Transverse colon (tissue), 4 donors: Measurements from ENCODE around the gene REEP1. TPM values are rescaled to one million over a fixed set of nuclear protein-coding genes. Genes with fewer than 3 reads are reported as not detected.

ENCODE experiments used
- DNase-seq: peaks from one replicate; pipeline ENCODE4 v3.0.0-alpha.2; 2019
- H3K27ac ChIP-seq, 4 donors: fragments of 200-600 bp; sonication (generic); 2 replicates each; pipeline ENCODE4 v1.5.1; 2016 to 2018; ENCODE audit warnings: inconsistent platforms in 4 of 4
- H3K27me3 ChIP-seq: fragments of 200-600 bp; sonication (generic); 2 replicates; pipeline ENCODE4 v1.5.1; 2017; ENCODE audit warnings: inconsistent platforms
- H3K36me3 ChIP-seq, 4 donors: fragments of 200-600 bp; sonication (generic); 2 replicates each; pipeline ENCODE4 v1.5.1; 2017 to 2019; ENCODE audit warnings: inconsistent platforms in 4 of 4
- H3K4me1 ChIP-seq, 4 donors: fragments of 200-600 bp; sonication (generic); 2 replicates each; pipeline ENCODE4 v1.5.1; 2017 to 2020; ENCODE audit warnings: inconsistent platforms in 4 of 4
- H3K4me3 ChIP-seq, 4 donors: fragments of 200-600 bp; sonication (generic); 1 replicate in 1 of 4; 2 replicates in 3 of 4; pipeline versions ENCODE4 v1.5.1 to v1.6.1; 2017 to 2019; ENCODE audit warnings: inconsistent platforms in 4 of 4
- H3K9me3 ChIP-seq, 2 donors: fragments of 200-600 bp; sonication (generic); 2 replicates each; pipeline ENCODE4 v1.5.1; 2017 to 2019; ENCODE audit warnings: inconsistent platforms in 2 of 2
- CTCF ChIP-seq, 5 experiments: fragments of 200-600 bp in 3 of 5; fragments of 450-650 bp in 2 of 5; sonication (generic) in 3 of 5; IDR thresholded peaks; 1 replicate in 2 of 5; 2 replicates in 3 of 5; pipeline ENCODE4 v1.5.1; 2016 to 2017; ENCODE audit warnings: antibody characterized with exemption in 5 of 5, inconsistent platforms in 3 of 5, mild to moderate bottlenecking in 2 of 5, moderate library complexity in 1 of 5
- EP300 ChIP-seq: sonication (generic); formaldehyde crosslinking; IDR thresholded peaks from one replicate; pipeline ENCODE4 v1.6.1; 2017; ENCODE audit warnings: antibody characterized with exemption, low read depth
- POLR2A ChIP-seq: fragments of 450-650 bp; IDR thresholded peaks from one replicate; pipeline ENCODE4 v1.6.1; 2016; ENCODE audit warnings: antibody characterized with exemption, mild to moderate bottlenecking, moderate library complexity
- POLR2AphosphoS5 ChIP-seq, 3 donors: sonication (generic); formaldehyde crosslinking; IDR thresholded peaks; one replicate each; pipeline ENCODE4 v1.6.1; 2016; ENCODE audit warnings: antibody characterized with exemption in 3 of 3
- WGBS, 2 donors: methylation state at CpG; one replicate each; pipeline ENCODE4 v1.1.5; 2018; ENCODE audit warnings: low coverage in 1 of 2; 5-methylcytosine and 5-hydroxymethylcytosine counted together
- in situ Hi-C, 4 donors: fragments of 200-750 bp; cut with MboI; loops; one replicate each; pipeline versions ENCODE4 v1.15.0 to v1.15.1; 2017; ENCODE audit warnings: low sequenced_read_pairs in 3 of 4, low pct_ligation_motif_present in 1 of 4, low pct_unique_long_range_greater_than_20kb in 1 of 4
- intact Hi-C: fragments of 100-400 bp; cut with DNase I; formaldehyde crosslinking; loops from one replicate; pipeline ENCODE4 v1.15.1; 2023; ENCODE audit warnings: low total_unique reads
- total RNA-seq, 4 donors: library from RNA; depleted of rRNA; stranded (reverse); fragments of >200 nt; gene quantifications; one replicate each; pipeline ENCODE4 v1.1.0, GENCODE V29; 2016

REEP1 gene
- total RNA-seq, 4 donors from 2014 or later: 14.1 to 196 (median 32.3) TPM

- Histone ChIP-seq H3K4me3 (no peak overlapping the region), H3K9me3 (no peaks in the 10 kb centered on the region), H3K4me1 (peaks cover 11 to 24% (median 21%) of the 10 kb centered on the region in 4 donors), H3K27ac (peak overlapping the region; percentile 32 to 74 (median 66)), H3K36me3 (no peaks in the 10 kb centered on the region), H3K27me3 (no peaks in the 10 kb centered on the region)
- WGBS, 2 donors: 35 to 44% methylated on average over 4 to 8 of the region's 8 CpGs
- TF ChIP-seq POLR2AphosphoS5 (IDR thresholded peaks at IDR 0.05) (no peak), POLR2A (no peak), CTCF (IDR thresholded peaks at IDR 0.05) (no peak), EP300 (no peak)
- in situ Hi-C loops: no loop called here
- intact Hi-C loops: no loop called here
- DNase-seq: peak; percentile 28
Observed at GRCh38 chr2:86254576-86255538, 82.6 kb downstream of the REEP1 start.

- TF ChIP-seq POLR2AphosphoS5 (IDR thresholded peaks at IDR 0.05) (no peak), CTCF (IDR thresholded peaks at IDR 0.05) (no peak), EP300 (no peak), POLR2A (no peak)
- in situ Hi-C loops: no loop called here
- no peaks in the 10 kb centered on the region for H3K9me3 ChIP-seq
- H3K4me3 ChIP-seq: no peak overlapping the region
- 82 to 90% methylated on average over 5 to 6 of the region's 6 CpGs for WGBS, 2 donors
- intact Hi-C loops: no loop called here
- no peaks in the 10 kb centered on the region for H3K27me3 ChIP-seq
- peaks cover 11 to 29% (median 23%) of the 10 kb centered on the region in 4 donors for H3K4me1 ChIP-seq
- H3K27ac ChIP-seq: no peak overlapping the region
- DNase-seq: no peak
- H3K36me3 ChIP-seq: no peaks in the 10 kb centered on the region
Observed at GRCh38 chr2:86253424-86253823, 84.0 kb downstream of the REEP1 start.

GRCh38 chr2:86251840-86252266 is 85.6 kb downstream of the REEP1 start:
- Histone ChIP-seq H3K36me3 (no peaks in the 10 kb centered on the region), H3K4me1 (peaks cover 11 to 29% (median 23%) of the 10 kb centered on the region in 4 donors), H3K4me3 (no peak overlapping the region), H3K27me3 (no peaks in the 10 kb centered on the region), H3K27ac (peak overlapping the region in 3 of 4 donors; percentile 21 to 74 (median 58)), H3K9me3 (no peaks in the 10 kb centered on the region)
- intact Hi-C loops: no loop called here
- WGBS, 2 donors: 89% methylated on average over 10 of the region's 10 CpGs; no CpG with 5 or more reads in 1 of the 2 donors
- in situ Hi-C loops: no loop called here
- TF ChIP-seq EP300 (no peak), POLR2AphosphoS5 (IDR thresholded peaks at IDR 0.05) (no peak), POLR2A (no peak), CTCF (IDR thresholded peaks at IDR 0.05) (no peak)
- peak; percentile 18 for DNase-seq

- Histone ChIP-seq H3K4me1 (peaks cover 4 to 22% (median 14%) of the 10 kb centered on the region in 4 donors), H3K27ac (peak overlapping the region; percentile 34 to 81 (median 76)), H3K9me3 (no peaks in the 10 kb centered on the region), H3K36me3 (no peaks in the 10 kb centered on the region), H3K4me3 (no peak overlapping the region), H3K27me3 (no peaks in the 10 kb centered on the region)
- DNase-seq: peak; percentile 54
- intact Hi-C loops (no loop called here), in situ Hi-C loops (loop anchor here in 1 of 4 donors (25.0 kb wide), 1 partner anchor 113 kb away; no protein-coding TSS in a partner anchor)
- TF ChIP-seq CTCF (IDR thresholded peaks at IDR 0.05) (peak; percentile 33 to 75 (median 56)), POLR2AphosphoS5 (IDR thresholded peaks at IDR 0.05) (peak in 1 of 3 donors; percentile 14), EP300 (no peak)
- 26 to 27% methylated on average over 3 to 10 of the region's 10 CpGs for WGBS, 2 donors
Observed at GRCh38 chr2:86249579-86250391, 87.6 kb downstream of the REEP1 start.
